ENCODE measurements around the gene TSEN54. TPM values are rescaled to one million over a fixed set of nuclear protein-coding genes. Genes with fewer than 3 reads are reported as not detected.

Gene TSEN54
- total RNA-seq, 1 experiment from 2014 or later, result 44.5 TPM

GRCh38 chr17:75565618-75566017 is 49.3 kb downstream of the TSEN54 start:
- Histone ChIP-seq H3K4me1 (ENCODE audit: insufficient read depth, low read length) (no peaks in the 10 kb centered on the region), H3K14ac (ENCODE audit: insufficient read depth, low read length) (no peak overlapping the region), H3K79me2 (ENCODE audit: insufficient read depth, low read length) (no peaks in the 10 kb centered on the region), H3K23me2 (ENCODE audit: insufficient read length, low read depth, low read length, poor library complexity, severe bottlenecking) (no peaks in the 10 kb centered on the region), H3K9ac (ENCODE audit: extremely low read depth, insufficient read length, low read length) (no peak overlapping the region), H3K27me3 (ENCODE audit: insufficient read depth, low read length) (no peaks in the 10 kb centered on the region), H2BK15ac (ENCODE audit: low read depth, low read length) (no peak overlapping the region), H3K4ac (ENCODE audit: low read depth, low read length) (no peak overlapping the region), H2BK5ac (ENCODE audit: insufficient read length, low read length) (no peak overlapping the region), H3K23ac (ENCODE audit: insufficient read length, low read depth, low read length) (no peak overlapping the region), H2BK120ac (ENCODE audit: low read depth, low read length, poor library complexity, severe bottlenecking) (no peak overlapping the region), H2AFZ (ENCODE audit: low read length) (no peak overlapping the region), H3K18ac (ENCODE audit: insufficient read length, low read depth, low read length) (no peak overlapping the region), H3K4me2 (ENCODE audit: insufficient read depth, insufficient read length, low read length) (no peak overlapping the region), H3K9me3 (ENCODE audit: control insufficient read depth, low read depth, low read length) (no peaks in the 10 kb centered on the region), H4K8ac (replicated peaks; ENCODE audit: insufficient read length, low read depth, low read length) (no peak overlapping the region), H2BK20ac (ENCODE audit: low read depth, low read length, poor library complexity, severe bottlenecking) (no peak overlapping the region), H4K91ac (ENCODE audit: insufficient read length, low read depth, low read length) (no peak overlapping the region), H4K5ac (ENCODE audit: insufficient read length, low read depth, low read length) (no peak overlapping the region), H3K79me1 (ENCODE audit: insufficient read depth, low read depth, low read length, poor library complexity, severe bottlenecking) (no peaks in the 10 kb centered on the region), H4K20me1 (ENCODE audit: control insufficient read depth, insufficient read depth, insufficient read length) (no peaks in the 10 kb centered on the region), H3T11ph (ENCODE audit: low read length) (no peak overlapping the region), H3K56ac (ENCODE audit: insufficient read length, low read depth, low read length) (no peak overlapping the region), H2BK12ac (ENCODE audit: insufficient read length, low read depth, low read length) (no peak overlapping the region), H3K27ac (ENCODE audit: insufficient read length, low read depth, low read length) (no peak overlapping the region), H2AK5ac (ENCODE audit: insufficient read length, low read length) (no peak overlapping the region)
- WGBS (ENCODE audit: extremely low coverage, insufficient read length, low lambda C conversion rate), result no CpG with 5 or more reads among the region's 6 CpGs
- no peak for DNase-seq
- Mint-ChIP-seq H3K4me1 (no peaks in the 10 kb centered on the region), H3K9me3 (no peaks in the 10 kb centered on the region), H3K4me3 (no peak overlapping the region), H3K36me3 (ENCODE audit: insufficient read depth in 1 of 3, low read depth in 3 of 3) (peaks cover 0 to 31% (median 16%) of the 10 kb centered on the region in 3 experiments; a peak in 5 of 7 replicates), H3K27ac (peak overlapping the region in 1 of 3 experiments; percentile 71; a peak in 2 of 7 replicates), H3K27me3 (ENCODE audit: low read depth) (no peaks in the 10 kb centered on the region)
- TF ChIP-seq, protein P1, sequence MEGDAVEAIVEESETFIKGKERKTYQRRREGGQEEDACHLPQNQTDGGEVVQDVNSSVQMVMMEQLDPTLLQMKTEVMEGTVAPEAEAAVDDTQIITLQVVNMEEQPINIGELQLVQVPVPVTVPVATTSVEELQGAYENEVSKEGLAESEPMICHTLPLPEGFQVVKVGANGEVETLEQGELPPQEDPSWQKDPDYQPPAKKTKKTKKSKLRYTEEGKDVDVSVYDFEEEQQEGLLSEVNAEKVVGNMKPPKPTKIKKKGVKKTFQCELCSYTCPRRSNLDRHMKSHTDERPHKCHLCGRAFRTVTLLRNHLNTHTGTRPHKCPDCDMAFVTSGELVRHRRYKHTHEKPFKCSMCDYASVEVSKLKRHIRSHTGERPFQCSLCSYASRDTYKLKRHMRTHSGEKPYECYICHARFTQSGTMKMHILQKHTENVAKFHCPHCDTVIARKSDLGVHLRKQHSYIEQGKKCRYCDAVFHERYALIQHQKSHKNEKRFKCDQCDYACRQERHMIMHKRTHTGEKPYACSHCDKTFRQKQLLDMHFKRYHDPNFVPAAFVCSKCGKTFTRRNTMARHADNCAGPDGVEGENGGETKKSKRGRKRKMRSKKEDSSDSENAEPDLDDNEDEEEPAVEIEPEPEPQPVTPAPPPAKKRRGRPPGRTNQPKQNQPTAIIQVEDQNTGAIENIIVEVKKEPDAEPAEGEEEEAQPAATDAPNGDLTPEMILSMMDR (conservative IDR thresholded peaks at IDR 0.05), result no peak

Measured in H9 (cell line).